CD4-positive, alpha-beta T cell treated with Interleukin-21 for 1 hour (primary cell): ENCODE results near the gene RNASE1.
"Not testable (repeated sequence)": the region's sequence is repeated elsewhere in the genome, so short reads cannot be mapped to it uniquely, and the experiment has no call there.

Experiments used
- DNase-seq: peaks from one replicate; pipeline ENCODE4 v3.0.0-alpha.2; 2020

RNASE1 gene

DNA sequence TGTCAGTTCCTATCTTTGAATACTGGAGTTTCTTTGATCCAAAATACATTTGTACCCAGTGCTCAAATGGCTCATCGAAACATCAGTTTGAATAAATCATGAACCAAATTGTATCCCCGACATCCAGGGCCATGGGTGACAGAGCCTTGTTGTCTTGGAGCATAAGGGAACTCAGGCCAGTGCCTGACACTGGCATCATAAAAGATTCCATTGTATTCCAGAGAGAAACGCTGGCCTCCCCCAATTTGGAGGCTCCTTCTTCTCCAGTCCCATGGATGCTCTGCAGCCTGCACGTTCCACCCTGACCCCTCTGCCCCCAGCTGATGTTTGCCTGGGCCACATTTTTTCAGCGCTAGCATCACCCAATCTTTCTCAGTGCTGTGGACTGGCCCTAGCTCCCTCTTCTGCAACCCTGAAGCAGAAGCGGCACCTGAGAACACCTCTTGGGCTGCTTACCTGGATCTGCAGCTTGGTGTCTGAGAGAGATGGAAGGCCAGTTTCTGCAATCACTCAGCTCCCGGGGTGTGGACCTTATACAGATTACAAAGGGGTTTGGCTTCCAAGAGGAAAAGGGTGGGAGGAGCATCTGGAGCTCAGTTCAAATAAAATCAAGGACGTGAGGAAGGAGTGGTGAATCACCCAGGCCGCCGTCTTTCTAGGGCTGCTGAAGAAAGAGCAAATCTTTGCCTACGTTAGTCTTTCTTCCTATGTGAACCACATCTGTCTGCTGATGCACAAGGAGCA, at the start of gene RNASE1:
Gene RNASE1 (minus strand): TSS at position 504 of the 744 bp plus-strand sequence. CDS start 776 bp downstream, outside the sequence.
- no peak for DNase-seq

DNA sequence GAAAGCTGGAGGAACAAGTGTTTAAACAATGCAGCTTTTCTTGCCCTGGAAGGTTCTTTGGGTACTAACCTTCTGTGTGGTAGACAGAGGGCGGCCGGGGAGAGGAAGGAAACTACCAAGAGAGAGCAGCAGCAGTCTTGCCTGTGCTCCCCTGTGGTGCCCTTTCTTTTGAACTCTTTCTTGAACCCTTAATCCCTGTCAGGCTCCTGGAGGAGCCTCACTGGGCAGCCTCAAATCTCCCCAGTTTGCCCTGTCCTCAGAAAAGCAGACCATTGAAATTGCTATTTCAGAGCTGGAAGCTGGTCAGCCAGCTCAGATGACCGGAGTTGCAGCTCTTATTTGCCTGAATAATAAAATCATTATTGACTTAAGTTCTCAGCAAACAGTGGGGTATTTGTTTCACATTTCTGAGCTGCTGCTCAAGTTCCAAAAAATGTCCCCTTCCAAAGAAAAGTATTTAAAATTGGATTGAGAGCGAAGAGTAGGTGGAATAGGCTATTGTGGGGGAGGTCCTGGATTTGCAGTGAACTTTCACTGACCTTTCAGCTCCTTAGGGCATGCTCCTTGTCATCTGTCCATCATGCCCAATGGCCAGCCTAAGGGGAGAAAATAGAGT, 46.4 kb upstream of the RNASE1 start:
- DNase-seq, result no peak

DNA sequence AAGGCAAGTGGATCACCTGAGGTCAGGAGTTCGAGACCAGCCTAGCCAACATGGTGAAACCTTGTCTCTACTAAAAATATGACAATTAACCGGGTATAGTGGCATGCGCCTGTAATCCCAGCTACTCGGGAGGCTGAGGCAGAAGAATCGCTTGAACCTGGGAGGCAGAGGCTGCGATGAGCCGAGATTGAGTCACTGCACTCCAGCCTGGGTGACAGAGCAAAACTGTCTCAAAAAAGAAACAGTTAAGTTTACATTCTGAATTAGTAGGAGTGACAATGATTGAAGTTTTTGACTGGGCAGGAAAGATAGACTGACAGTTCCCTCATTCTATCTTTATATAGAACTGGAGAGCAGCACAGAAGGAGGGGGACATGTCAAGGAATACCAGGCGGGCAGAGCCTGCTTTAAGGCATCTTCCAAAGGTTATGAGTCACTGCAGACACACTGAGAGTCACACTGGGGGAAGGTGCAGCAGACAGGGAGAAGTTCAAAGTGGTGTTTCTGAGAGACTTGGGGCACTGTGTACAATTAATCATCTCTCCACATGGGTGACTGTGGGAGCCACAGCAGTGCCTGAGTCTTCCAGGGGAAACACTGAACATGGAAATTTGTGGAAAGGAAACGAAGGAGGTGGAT, 45.8 kb upstream of the RNASE1 start:
- no peak for DNase-seq

DNA sequence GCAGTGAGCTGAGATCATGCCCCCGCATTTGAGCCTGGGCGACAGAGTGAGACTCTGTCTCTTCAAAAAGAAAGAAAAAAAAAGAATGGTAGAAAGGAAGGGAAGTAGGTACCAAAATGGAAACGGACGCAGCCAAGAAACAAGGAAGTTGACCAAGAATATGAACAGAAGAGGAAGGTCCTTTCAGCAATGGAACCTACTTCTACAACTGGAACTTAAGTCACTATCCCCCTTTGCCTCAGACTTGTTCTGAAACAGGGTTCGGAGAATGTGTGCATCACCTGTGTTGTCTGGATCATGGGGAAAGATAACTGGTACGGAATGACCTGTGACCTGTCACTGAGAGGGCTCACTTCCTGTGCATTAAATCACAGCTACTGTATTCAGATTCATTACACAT, 43.9 kb upstream of the RNASE1 start:
- DNase-seq, result no peak

DNA sequence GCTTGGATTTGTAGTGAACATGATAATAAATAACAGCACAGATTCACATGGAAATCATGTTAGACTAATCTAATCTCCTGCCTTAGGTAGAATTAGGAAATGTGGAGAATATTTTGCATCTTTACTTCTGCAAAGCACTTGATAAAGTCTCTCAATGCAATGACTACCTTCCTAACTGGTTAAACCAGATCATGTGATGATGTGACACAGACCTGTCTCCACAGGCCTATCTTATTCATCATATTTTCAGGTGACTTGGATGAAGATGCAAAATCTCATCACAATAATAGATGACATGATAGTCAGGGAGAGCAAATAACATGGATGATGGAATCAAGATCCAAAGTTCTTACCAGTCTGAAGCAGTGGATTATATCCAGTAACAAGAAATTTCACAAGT, 38.5 kb upstream of the RNASE1 start:
- DNase-seq, result no peak

DNA sequence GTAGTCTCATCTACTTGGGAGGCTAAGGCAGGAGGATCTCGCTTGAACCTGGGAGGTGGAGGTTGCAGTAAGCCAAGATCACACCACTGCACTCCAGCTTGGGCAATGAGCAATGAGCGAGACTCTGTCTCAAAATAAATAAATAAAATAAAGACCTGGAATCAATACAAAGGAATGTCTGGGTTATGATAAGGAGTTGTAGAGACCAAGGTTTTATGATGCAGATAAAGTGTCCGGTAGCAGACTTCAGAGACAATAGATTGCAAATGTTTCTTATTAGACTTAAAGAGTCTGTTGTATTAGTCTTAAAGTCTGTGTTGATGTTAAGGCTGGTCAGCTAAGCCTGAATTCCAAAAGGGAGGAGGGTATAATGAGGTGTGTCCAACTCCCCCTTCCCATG, 35.2 kb upstream of the RNASE1 start:
- DNase-seq, result no peak

DNA sequence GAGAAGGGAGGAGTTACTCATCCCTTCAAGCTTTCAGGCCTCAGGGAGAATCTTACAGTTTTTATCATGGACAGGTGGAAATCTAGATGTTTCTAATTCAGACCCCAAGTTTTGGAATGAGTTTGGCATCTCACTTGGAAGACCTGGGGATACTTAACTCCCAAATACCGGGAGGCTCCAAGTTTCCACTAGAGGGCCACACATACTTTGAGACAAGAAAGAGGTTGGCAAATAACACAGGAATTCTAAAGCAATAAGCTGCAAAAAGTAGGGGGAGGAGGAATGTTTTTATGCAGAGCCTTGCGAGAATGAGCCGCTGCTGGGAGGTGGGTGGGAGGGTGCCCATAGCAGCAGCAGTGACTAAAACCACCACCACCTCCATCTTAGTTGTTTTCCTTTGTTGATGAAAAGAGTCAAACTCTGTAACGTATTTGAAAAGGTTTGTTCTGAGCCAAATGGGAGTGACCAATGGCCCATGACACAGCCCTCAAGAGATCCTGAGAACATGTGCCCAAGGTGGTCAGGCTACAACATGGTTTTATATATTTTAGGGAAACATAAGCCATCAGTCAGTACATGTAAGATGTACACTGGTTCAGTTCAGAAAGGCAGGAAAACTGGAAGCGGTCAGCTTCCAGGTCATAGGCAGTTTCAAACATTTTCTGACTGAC, 34.2 kb upstream of the RNASE1 start:
- no peak for DNase-seq

DNA sequence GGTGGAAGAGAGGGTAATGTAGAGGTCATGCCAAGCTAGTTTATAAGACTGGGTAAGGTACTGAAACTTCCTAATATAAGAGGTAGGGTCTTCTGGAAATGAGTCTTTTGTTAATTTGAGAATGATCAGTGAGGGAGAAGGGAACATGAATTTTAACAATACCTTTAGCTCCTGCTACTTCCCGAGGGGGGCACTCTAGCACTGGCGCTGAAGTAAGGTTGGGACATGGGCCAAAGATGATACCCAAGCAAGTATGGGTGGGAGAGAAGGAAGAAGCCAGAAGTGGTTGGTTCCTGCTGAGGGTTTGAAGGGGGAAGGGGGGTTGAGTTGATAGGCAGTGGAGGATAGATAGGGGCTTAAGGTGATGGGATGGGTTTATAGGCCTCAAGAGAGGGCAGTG, 32.3 kb upstream of the RNASE1 start:
- no peak for DNase-seq

DNA sequence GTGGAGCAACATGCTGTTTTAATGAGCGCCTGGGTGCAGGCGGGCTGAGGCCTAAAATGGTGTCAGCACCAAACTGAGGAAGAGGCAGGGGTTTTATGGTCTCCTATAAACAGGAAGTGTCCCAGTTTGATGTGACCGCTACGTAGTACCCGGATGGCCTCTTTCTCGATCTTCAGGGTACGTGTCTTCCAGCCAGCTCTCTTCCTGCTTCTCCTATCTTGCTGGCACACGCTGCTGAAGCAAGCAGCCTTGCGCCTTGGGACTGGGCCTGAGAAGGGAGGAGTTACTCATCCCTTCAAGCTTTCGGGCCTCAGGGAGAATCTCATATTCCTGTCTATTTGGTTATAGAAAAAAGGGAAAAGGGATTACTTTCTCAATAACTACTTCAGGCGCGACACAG, 28.2 kb upstream of the RNASE1 start:
- DNase-seq, result no peak

DNA sequence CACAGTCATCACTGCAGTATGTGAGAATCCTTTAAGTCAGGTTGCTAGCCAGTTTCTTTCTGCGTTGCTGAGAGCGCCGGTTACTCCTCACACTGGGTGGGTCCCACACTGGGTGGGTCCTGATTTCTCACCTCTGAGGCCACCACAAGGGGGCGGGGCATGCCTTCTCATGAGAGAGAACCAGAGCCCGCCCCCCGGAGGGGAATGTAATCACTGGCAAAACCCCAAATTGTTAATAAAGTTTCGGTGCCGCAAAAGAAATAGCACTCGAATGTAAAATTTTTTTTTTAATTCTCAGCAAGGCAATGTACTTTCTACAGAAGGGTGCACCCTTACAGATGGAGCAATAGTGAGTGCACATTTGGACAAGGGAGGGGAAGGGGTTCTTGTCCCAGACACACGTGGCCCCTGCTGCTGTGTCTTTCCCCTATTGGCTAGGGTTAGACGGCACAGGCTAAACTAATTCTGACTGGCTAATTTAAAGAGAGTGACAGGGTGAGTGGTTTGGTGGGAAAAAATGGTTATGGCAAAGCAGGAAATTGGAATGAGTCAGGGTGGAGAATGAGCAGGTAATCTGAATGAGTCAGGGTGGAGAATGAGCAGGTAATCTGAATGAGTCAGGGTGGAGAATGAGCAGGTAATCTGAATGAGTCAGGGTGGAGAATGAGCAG, 25.5 kb upstream of the RNASE1 start:
- DNase-seq, result not testable (repeated sequence)

DNA sequence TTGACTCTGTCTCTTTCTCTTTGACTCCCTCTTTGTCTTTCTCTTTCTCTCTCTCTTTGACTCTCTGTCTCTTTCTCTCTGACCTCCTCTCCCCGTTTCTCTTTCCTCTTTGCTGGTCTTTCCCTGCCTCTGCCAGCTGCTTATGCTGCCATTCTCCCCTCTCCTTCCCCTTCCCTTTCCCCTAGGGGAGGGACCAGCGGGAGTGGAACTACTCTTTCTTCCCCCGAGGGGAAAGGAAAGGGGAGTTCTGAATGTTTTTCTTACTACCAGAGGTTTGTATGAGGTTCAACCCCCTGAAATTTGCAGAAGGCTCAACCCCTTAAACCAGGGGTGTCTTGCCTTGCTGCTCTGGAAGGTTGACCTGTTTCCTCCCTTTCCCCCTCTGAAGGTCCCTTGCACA, 24.7 kb upstream of the RNASE1 start:
- no peak for DNase-seq

DNA sequence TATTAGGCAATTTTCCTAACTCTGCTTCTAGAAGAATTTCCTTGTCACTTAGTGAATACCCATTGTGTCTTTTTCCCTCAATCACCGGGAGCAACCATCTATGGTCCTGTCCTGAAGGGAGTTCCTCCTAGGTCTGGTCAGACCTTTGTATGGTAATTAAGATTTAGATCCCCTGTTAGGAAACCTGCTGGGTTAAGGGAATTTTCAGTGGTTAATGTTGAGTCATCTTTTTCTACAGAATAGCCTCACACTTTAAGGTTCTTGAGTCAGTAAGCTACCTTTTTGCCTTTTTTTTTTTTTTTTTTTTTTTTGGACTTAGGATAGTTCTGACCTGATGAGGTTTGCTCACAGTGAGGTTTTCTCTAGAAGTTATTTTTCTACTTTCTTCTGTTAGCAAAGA, 24.0 kb upstream of the RNASE1 start:
- not testable (repeated sequence) for DNase-seq

DNA sequence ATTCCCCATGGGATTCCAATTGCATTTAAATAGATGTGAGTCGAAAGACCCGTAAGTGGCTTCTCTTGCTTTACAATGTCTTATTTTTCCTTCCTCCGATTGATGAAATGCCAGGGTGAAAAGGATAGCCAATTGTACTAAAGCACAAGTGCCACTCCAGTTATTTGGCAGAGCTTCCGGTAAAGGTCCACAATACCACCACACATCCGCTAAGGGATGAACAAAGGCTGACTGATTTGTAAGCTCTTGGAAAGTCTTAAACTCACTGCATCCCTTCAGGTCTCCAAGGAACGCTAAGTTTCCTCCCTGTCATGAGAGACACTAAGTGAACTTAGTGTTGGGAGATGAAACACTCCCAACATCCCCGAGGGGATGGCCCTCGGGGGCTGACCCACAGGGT, 21.2 kb upstream of the RNASE1 start:
- no peak for DNase-seq

DNA sequence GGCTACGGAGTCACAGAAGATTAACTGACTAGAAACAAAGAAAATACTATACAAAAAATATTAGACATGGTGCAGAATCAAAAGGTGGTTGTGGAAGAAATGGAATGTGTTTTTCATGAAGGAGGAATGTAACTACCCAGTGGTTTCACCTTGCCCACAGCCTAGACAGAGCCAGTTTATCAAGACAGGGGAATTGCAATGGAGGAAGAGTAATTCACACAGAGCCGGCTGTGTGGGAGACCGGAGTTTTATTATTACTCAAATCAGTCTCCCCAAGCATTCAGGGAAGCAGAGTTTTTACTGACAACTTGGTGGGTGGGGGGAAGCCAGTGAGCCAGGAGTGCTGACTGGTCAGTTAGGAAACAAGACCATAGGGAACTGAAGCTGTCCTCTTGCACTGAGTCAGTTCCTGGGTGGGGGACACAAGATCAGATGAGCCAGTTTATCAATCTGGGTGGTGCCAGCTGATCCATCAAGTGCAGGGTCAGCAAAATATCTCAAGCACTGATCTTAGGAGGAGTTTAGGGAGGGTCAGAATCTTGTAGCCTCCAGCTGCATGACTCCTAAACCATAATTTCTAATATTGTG, 19.0 kb upstream of the RNASE1 start:
- DNase-seq, result not testable (repeated sequence)

DNA sequence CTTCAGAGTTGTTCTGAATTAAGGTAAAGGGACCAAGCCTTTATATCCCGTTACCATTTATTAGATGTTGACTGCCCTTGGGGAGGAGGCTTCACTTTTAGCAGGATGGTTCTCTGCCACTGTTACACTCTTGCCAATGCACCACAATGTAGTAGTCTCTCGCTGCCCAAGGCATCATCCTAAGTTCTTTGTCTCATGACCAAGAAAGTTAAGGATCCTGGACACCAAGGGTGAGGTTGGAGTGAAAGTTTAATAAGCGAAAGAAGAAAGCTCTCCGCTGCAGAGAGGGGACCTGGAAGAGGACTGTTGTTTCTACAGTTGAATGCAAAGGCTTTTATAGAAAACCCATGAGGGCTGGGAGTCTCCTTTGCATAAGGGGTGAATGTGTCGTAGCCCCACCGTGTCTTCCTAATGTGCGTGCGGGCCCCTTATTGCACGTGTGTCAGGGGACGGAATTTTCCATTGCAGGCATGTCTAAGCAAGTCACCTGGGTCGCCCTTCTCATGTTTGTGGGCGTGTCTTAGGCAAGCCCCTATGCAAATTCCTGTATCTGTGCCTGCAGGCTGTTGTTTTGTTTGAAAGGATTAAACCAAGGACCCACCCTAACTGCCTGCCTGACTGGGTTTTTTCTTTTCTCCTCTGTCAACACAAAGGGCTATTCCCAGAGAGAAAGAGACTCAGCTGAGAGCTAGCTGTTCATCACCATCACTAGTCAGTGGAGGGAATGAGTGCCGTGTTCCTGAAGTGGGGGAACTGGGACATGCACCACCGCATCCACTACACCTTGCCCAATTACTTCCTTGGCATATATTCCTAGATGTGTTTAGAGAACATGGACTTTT, 17.6 kb upstream of the RNASE1 start:
- no peak for DNase-seq

DNA sequence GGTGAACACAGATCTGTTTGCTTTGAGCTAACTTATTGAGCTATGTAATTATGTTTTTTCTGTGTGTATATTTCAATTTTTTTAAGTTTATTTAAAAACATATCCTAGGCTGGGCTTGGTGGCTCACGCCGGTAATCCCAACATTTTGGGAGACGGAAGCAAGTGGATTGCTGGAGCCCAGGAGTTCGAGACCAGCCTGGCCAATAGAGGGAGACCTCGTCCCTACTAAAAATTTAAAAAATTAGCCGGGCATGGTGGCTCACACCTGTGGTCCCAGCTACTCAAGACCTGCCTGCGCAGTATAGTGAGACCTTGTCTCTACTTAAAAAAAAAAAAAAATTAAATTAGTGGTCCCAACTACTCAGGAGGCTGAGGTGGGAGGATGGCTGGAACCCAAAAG, 16.2 kb upstream of the RNASE1 start:
- DNase-seq, result no peak

DNA sequence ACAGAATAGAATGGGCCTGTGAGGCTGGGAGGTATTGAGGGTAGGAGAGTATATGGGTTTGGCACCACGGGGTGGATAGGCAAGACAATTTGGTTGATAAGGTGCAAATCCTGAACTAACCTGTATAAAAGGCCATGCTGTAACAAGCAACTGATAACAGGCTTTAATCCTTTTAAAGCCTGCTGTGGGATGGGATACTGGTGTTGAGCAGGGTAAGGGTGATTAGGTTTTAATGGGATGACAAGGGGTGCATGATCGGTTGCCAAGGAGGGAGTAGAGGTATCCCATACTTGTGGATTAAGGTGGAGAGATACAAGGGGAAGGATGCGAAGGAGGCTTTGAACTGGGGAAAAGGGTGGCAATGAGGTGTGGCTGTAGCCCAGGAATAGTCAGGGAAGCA, 13.3 kb upstream of the RNASE1 start:
- DNase-seq, result not testable (repeated sequence)

DNA sequence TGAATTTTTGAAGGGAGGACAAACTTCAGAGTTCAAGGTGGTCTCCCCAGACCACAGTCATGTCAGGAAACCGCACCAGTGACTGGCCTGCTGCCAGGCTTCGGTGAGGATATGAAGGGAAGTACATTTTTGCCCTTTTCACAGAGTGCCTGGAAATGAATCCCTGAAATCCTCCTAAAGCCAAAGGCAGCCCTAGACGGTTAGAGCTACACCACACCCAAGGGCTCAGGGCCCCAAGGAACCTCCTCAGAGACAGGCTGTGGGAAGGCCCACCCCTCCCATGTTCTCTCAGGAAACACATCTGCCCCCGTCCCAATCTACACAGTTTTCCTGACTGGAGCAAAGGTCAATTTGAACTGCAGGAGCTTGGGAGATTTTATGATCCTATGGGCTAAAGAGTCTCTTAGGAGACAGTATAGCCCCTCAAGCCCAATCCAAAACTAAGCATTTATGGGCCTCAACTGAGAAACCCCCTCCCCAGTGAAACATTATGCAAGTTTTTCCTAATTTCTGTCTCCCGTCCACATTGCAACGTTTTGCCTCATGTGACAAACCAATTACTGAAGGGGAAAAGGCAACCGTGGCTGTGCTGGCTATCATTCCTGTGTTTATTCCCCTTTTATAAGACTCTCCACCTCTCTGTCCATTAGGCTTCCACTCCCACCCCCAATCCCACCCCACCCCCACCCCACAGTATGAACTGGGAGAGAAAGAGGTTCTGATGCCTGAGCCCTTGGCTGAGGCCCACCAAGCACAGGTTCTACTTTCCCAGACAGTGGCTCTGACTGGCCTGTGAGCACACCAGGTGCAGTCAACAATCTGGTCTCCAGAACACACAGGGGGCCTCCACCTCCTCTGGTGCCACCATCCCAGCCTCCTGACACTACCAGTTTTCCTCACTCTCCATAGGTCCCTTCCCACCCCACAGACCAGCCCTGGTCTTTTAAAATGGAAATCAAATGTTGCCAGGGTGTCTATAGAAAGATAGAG, 9.6 kb upstream of the RNASE1 start:
- DNase-seq, result no peak

DNA sequence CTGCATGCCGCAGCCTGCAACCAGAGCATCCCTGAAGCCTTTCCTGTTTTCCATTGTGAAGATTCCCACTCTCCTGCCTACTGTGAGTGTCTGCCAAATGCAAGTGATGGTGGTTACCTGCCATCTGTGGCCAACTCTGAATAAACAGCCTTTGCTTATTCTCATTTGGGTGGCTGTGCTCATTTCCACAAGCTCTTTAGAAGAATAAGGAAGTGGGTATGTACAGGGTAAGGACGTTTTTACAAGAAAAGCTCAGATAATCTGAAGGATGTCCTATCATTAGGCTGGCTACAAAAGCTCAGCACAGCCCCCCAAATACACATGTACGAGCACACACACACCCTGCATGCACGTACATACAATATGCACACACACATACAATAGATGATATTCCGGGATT, 7.3 kb upstream of the RNASE1 start:
- DNase-seq, result no peak

DNA sequence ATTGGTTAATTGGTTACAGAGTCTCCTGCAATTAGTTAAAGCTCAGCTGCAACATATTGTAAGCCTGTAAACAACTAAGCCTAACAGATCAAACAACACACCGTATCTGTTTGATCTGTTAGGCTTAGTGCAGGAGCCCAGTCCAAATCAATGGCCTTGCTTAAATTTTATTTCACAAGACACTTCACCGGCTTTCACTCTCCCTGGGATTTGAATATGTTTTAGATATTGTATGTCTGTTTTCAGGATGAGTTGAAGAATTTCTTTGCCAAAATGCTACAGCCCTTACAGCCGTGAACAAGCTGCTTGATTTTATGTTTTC, 5.5 kb upstream of the RNASE1 start:
- DNase-seq, result no peak
